Nephron (organoid): Measurements from ENCODE around the gene RNF151.
A peak's percentile ranks its signal among the peaks of the same experiment; 100 is the strongest.

Experiments used
- H3K27ac Mint-ChIP-seq, 3 experiments: 2 replicates each; pipeline ENCODE4 v1.8.0; 2020; ENCODE audit warnings: mixed read lengths in 3 of 3, mild to moderate bottlenecking in 2 of 3, moderate library complexity in 1 of 3
- H3K27me3 Mint-ChIP-seq: 2 replicates; pipeline ENCODE4 v1.8.0; 2021; ENCODE audit warnings: low read depth, mild to moderate bottlenecking, moderate library complexity, mixed read lengths
- H3K36me3 Mint-ChIP-seq: 2 replicates; pipeline ENCODE4 v1.8.0; 2020; ENCODE audit warnings: low read depth, mixed read lengths
- H3K4me1 Mint-ChIP-seq: 2 replicates; pipeline ENCODE4 v1.8.0; 2020; ENCODE audit warnings: mixed read lengths
- H3K4me3 Mint-ChIP-seq, 3 experiments: 2 replicates each; pipeline ENCODE4 v1.8.0; 2020; ENCODE audit warnings: mild to moderate bottlenecking in 3 of 3, mixed read lengths in 3 of 3, moderate library complexity in 2 of 3
- H3K9me3 Mint-ChIP-seq: 2 replicates; pipeline ENCODE4 v1.8.0; 2020; ENCODE audit warnings: mixed read lengths
- TF ChIP-seq, protein P1 (sequence below), 3 experiments: fragments of 200-600 bp; sonication (generic); IDR thresholded peaks; one replicate each; pipeline ENCODE4 v1.5.0; 2021; ENCODE audit warnings: antibody characterized with exemption in 3 of 3; ENCODE audit not compliant: unreplicated experiment in 3 of 3

Gene RNF151

DNA sequence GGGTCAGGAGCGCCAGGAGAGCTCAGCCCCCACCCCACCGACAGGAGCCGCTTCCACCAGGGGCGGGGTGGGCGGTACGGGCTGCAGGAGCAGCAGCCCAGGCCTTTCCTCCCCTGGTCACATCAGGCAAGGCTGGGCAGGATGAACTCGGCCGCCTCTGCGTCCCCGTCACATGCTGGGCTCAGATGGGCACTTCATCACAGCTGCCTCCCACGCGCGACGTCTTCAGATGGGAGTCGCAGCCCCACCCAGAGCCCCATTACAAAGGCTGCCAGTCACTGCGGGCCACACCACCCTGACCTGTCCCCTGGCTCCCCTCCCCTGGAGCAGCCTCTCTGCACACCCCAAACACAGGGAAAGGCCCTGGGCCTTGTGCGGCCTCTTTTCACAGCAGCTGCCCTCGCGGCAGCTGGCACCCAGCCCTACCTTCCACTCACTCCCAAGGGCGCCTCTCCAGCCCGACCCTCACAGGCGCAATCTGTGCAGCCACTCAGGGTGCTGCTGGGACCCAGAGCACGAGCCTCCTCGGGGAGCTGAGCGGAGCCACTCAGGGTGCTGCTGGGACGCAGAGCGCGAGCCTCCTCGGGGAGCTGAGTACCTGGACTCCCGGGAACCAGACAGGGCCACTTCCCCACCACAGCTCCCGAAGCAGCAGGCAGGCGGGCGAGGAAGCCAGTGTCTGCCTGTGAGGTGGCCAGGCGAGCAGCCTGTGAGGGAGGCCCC, 38.3 kb downstream of the RNF151 start:
- peaks cover 8% of the 10 kb centered on the region for H3K36me3 Mint-ChIP-seq
- no peaks in the 10 kb centered on the region for H3K9me3 Mint-ChIP-seq
- peaks cover 4% of the 10 kb centered on the region for H3K27me3 Mint-ChIP-seq
- peaks cover 34% of the 10 kb centered on the region for H3K4me1 Mint-ChIP-seq
- TF ChIP-seq, protein P1, sequence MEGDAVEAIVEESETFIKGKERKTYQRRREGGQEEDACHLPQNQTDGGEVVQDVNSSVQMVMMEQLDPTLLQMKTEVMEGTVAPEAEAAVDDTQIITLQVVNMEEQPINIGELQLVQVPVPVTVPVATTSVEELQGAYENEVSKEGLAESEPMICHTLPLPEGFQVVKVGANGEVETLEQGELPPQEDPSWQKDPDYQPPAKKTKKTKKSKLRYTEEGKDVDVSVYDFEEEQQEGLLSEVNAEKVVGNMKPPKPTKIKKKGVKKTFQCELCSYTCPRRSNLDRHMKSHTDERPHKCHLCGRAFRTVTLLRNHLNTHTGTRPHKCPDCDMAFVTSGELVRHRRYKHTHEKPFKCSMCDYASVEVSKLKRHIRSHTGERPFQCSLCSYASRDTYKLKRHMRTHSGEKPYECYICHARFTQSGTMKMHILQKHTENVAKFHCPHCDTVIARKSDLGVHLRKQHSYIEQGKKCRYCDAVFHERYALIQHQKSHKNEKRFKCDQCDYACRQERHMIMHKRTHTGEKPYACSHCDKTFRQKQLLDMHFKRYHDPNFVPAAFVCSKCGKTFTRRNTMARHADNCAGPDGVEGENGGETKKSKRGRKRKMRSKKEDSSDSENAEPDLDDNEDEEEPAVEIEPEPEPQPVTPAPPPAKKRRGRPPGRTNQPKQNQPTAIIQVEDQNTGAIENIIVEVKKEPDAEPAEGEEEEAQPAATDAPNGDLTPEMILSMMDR (IDR thresholded peaks at IDR 0.05; ENCODE audit: unreplicated experiment in 3 of 3), result no peak
- H3K27ac Mint-ChIP-seq, result no peak overlapping the region
- H3K4me3 Mint-ChIP-seq, result no peak overlapping the region

DNA sequence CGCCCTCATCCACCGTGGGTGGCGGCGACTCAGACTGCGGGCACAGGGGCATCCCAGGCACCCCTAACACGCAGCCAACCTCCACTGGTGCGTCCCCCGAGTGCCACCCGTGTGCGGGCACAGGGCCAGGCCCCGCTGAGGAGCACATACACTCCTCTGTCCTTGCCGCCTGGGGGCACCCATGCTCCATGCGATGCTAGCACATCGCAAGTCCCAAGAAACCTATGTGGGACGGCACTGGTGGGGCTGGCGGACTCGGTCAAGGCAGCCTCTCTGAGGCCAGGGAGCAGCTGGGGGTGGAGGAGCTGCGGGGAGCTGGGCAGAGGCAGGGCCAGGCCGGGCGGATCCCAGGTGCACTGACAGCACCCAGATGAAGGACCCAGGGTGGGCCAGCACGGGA, 39.0 kb downstream of the RNF151 start:
- peaks cover 8% of the 10 kb centered on the region for H3K36me3 Mint-ChIP-seq
- TF ChIP-seq, protein P1 (IDR thresholded peaks at IDR 0.05; ENCODE audit: unreplicated experiment in 3 of 3), result no peak
- H3K27ac Mint-ChIP-seq, result peak overlapping the region in 2 of 3 experiments; percentile 27 to 33
- no peaks in the 10 kb centered on the region for H3K9me3 Mint-ChIP-seq
- peaks cover 4% of the 10 kb centered on the region for H3K27me3 Mint-ChIP-seq
- H3K4me1 Mint-ChIP-seq, result peaks cover 39% of the 10 kb centered on the region
- H3K4me3 Mint-ChIP-seq, result peak overlapping the region in 2 of 3 experiments; percentile 64 to 80

DNA sequence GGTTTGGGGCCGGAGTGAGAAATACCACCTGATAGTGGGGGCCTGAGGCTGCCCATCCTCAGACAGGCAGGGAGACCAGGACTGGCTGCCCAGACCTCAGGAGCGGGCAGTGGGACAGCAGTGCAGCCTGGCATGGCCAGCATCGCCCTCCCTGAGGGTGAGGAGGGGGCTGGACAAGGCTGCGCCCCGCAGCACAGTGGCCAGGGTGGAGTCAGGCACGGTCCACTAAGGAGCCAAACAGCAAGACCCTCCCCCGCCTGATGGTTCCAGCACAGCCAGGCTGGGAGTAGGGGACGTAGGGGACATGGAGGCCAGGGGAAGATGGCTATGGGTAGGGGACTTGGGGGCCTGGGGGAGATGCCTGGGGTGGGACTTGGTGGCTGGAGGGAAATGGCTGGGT, 39.7 kb downstream of the RNF151 start:
- peaks cover 39% of the 10 kb centered on the region for H3K4me1 Mint-ChIP-seq
- H3K4me3 Mint-ChIP-seq, result peak overlapping the region; percentile 64 to 80 (median 76)
- TF ChIP-seq, protein P1 (IDR thresholded peaks at IDR 0.05; ENCODE audit: unreplicated experiment in 3 of 3), result no peak
- H3K27me3 Mint-ChIP-seq, result peaks cover 4% of the 10 kb centered on the region
- peaks cover 5% of the 10 kb centered on the region for H3K36me3 Mint-ChIP-seq
- no peaks in the 10 kb centered on the region for H3K9me3 Mint-ChIP-seq
- H3K27ac Mint-ChIP-seq, result peak overlapping the region in 1 of 3 experiments; percentile 37

DNA sequence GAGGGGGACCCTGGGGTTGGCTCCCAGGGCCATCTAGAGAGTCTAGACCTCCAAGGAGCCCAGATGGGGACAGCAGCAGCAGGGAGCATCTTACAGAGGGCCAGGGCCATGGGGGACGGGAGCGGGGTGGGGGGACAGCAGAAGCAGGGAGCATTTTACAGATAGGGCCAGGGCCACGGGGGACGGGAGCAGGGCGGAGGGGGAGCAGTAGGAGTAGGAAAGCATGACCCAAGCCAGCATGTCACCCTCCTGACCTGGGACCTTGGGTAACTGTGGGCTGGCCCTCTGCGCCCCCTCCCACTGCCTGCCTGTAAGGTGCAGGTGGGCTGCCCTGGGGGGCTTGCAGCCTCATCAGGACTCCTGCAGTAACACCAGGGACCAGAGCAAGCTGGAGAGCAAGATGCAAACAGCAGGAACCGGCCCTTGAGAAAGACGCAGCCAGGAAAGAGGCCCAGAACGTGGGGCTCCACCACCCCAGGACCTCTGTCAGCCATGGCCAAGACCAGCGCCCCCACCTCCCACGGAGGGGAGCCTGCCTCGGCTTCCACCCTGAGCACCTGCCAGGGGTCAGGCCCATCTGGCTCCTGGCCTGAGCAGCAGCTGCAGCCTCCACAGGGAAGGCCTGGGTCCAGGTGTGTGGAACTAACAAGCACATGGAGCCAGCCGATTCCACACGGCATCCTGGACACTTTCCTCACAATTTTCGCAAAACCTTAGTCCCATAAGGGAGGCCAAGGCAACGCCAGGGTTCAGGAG, 40.6 kb downstream of the RNF151 start:
- Mint-ChIP-seq H3K36me3 (peaks cover 3% of the 10 kb centered on the region), H3K4me1 (peaks cover 39% of the 10 kb centered on the region), H3K27me3 (peaks cover 4% of the 10 kb centered on the region), H3K4me3 (peak overlapping the region; percentile 84 to 90 (median 86)), H3K27ac (peak overlapping the region; percentile 38 to 53 (median 41)), H3K9me3 (no peaks in the 10 kb centered on the region)
- TF ChIP-seq, protein P1 (IDR thresholded peaks at IDR 0.05; ENCODE audit: unreplicated experiment in 3 of 3), result no peak

DNA sequence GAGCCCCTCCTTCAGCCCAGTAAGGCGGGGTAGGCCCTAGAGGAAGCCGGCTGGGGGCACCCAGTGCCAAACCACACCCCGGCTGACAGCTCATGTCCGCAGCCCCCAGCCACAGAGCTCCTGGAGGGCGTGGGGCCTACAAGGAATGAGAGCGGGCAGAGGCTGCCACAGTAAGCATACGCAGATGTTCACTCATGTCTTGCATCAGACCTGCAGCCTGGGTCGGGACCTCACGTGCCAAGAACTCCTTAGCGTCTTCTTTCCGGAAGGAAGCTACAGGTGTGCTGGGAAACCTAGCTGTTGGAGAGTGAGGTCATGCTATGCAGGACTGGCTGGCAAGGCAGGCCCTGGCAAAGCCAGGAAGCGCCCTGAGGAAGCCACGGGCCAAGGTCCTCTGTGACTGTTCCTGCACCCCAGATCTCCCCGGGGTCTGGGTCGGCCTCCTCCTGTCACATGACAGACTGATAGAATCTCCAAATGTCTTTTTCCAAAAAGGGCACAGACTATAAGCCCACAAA, 41.4 kb downstream of the RNF151 start:
- TF ChIP-seq, protein P1 (IDR thresholded peaks at IDR 0.05; ENCODE audit: unreplicated experiment in 3 of 3), result no peak
- H3K4me3 Mint-ChIP-seq, result peak overlapping the region; percentile 84 to 90 (median 86)
- peak overlapping the region; percentile 62 to 82 (median 76) for H3K27ac Mint-ChIP-seq
- no peaks in the 10 kb centered on the region for H3K36me3 Mint-ChIP-seq
- peaks cover 4% of the 10 kb centered on the region for H3K27me3 Mint-ChIP-seq
- H3K4me1 Mint-ChIP-seq, result peaks cover 39% of the 10 kb centered on the region
- no peaks in the 10 kb centered on the region for H3K9me3 Mint-ChIP-seq
